Daoy (cell line): ENCODE measurements around the gene KLRC4. TPM values are rescaled to one million over a fixed set of nuclear protein-coding genes. Genes with fewer than 3 reads are reported as not detected.
"Not testable (repeated sequence)": the region's sequence is repeated elsewhere in the genome, so short reads cannot be mapped to it uniquely, and the experiment has no call there.

ENCODE experiments used
- DNase-seq: peaks from one replicate; pipeline ENCODE4 v3.0.0-alpha.2; 2015; ENCODE audit warnings: low read depth
- total RNA-seq: library from RNA; depleted of rRNA; stranded (reverse); fragments of >200 nt; shearing (Covaris generic); gene quantifications from 2 replicates; pipeline ENCODE4 v1.2.3, GENCODE V29; 2014

KLRC4 gene
- total RNA-seq, 1 experiment from 2014 or later: not detected

GRCh38 chr12:10397296-10397695 lies 12.3 kb downstream of the KLRC4 start:
- no peak for DNase-seq

DNA sequence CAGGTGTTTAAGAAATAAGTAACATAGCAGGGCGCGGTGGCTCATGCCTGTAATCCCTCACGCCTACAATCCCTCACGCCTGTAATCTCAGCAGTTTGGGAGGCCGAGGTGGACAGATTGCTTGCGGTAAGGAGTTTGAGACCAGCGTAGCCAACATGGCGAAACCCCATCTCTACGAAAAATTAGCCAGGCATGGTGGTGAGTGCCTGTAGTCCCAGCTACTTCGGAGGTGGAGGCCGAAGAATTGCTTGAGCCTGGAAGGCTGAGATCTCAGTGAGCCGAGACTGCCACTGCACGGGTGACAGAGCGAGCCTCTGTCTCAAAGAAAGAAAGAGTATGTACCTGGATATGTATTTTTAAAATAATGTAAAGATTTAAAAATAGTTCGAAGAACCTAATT lies 13.4 kb downstream of the KLRC4 start:
- not testable (repeated sequence) for DNase-seq

DNA sequence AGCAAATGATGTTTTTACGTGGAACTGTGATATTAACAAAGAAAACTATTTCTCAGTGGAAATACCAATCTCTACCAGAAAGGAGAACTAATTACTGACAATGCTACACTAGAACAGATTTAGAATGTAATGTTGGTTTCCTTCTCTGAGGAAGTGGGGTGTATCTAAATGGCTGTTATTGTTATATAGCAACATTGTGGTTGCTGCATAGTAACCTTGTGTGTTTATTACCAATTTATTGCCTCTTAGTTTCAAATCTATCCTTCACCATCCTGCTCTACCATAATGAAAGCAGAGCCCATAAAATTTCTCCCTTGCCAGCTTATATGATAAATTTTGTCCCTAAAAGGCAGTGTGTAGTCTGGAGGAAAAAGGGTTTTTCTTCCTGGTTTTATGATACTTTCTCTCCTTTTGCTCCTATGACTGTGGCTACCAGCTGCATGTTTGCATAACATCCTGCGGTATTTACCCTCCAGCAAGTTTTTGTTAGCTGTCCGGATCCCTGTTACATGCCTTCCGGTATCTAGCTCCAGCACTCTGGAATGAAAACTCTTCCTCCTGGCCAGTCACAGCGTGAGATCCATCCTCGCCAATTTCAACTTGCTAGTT lies 14.1 kb downstream of the KLRC4 start:
- DNase-seq: peak; percentile 69

- DNase-seq: not testable (repeated sequence)
These were observed 14.9 kb downstream of the KLRC4 start for GRCh38 chr12:10394531-10395152.

DNA sequence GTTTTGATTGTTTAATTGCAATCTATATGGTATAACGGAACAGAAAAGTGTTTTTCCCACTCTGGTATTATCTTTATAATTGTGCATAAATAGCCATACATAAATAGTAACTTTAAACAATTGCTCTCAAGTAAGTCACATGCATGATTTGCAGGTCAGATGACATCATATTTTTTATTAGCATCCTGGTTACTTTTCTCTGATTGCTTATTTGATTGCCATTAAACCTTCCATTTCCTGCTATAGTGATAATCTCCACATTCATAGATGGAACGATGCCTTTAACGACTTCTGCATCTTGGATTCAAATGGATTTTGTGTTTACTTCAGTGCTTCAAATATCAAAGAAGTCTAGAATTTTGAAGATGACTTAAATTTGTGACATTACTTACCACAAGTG lies 16.3 kb downstream of the KLRC4 start:
- no peak for DNase-seq

DNA sequence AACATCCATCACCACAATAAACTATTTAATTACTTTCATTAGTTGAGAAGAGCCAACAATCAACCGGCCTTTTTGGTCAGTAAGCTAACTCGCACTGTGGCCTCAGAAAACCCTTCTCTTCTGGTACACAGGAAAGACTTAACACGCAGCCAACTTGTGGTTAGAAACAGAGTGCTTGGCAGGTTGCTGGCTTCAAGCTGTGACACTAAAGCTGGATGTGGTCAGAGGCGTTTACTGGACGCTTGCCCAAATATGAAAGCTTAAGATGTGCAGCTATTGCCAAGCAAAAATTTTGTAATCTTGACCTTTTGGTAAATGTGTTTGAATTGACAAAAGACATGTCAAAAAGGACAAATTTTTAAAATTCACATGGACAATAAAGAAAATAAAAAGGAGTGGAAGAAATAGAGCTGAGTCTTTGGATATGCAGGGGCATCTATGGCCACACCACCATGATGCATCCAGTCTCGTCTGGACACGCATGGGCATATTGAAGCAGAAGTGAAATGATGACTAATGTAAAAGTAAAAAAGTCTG lies 17.1 kb downstream of the KLRC4 start:
- DNase-seq: peak; percentile 75

GRCh38 chr12:10390991-10391390 lies 18.6 kb downstream of the KLRC4 start:
- not testable (repeated sequence) for DNase-seq

- no peak for DNase-seq
These were observed 19.7 kb downstream of the KLRC4 start, which contains the start of gene KLRK1 for GRCh38 chr12:10389904-10390303. KLRK1 (minus strand) TSS chr12:10390041; CDS start chr12:10388810, 1,231 bp downstream.

GRCh38 chr12:10388624-10389413 lies 20.7 kb downstream of the KLRC4 start:
- no peak for DNase-seq

DNA sequence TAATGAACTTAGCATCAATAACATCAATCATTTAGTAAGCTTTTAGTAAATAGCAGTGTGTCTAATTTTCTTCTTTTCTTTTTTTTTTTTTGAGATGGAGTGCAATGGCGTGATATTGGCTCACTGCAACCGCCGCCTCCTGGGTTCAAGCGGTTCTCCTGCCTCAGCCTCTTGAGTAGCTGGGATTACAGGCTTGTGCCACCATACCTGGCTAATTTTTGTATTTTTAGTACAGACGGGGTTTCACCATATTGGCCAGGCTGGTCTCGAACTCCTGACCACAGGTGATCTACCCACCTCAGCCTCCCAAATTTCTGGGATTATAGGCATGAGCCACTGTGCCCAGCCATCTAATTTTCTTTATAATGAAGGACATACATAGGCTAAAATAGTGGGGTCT lies 22.1 kb downstream of the KLRC4 start:
- not testable (repeated sequence) for DNase-seq

DNA sequence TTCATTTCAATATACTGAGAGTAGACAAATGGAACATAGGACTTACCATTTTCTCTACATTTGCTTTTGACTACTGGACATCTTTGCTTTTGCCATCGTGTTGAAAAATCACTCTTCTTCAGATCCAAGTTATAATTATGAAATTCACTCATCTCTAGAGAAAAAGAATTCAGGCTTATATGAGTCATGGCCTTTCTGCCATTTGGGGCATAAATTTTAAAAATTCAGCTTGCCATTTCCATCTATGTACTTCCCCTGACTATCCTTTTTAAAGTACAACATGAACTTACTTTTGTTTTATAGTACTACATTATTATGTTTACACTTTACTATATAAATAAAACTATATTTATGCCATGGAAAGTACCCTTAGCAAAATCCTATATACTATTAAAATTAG lies 22.7 kb downstream of the KLRC4 start:
- no peak for DNase-seq

DNA sequence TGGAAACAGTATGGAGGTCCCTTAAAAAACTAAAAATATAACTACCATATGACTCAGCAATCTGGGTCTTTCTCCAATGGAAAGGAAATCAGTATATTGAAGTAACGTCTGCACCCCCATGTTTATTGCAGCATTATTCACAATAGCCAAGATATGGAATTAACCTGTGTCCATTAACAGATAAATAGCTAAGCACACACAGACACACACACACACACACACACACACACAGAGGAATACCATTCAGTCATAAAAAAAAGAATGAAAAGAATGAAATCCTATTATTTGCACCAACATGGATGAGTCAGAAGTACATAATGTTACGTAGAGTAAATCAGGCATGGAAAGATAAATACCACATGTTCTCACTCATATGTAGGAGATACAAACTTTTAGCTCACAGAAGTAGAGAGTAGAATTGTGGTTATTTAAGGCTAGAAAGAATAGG lies 24.4 kb downstream of the KLRC4 start:
- peak; percentile 46 for DNase-seq

DNA sequence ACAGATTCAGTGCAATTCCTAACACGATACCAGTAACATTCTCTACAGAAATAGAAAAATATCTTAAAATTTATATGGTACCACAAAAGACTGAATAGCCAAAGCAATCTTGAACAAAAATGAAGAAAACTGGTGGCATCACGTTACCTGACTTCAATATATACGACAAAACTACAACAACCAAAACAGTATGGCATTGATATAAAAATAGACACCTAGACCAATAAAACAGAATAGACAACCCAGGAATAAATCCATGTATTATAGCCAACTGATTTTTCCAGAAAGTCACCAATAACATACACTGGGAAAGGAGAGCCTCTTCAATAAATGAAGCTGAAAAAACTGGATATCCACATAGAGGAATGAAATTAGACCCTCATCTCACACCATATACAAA lies 25.4 kb downstream of the KLRC4 start:
- DNase-seq: no peak

- DNase-seq: no peak
These were observed 27.5 kb downstream of the KLRC4 start for GRCh38 chr12:10381928-10382628.

DNA sequence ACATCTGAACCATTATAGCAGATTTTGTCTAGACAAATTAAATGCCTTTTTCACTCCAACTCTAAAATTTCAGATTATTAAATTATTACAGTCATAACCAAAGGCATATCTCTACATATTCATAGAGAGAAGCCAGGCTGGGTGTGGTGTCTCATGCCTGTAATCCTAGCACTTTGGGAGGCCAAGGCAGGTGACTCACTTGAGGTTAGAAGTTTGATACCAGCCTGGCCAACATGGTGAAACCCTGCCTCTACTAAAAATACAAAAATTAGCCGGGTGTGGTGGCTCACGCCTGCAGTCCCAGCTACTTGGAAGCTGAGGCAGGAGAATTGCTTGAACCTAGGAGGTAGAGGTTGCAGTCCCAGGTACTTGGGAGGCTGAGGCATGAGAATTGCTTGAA lies 30.8 kb downstream of the KLRC4 start:
- peak; percentile 21 for DNase-seq

GRCh38 chr12:10374624-10375018 lies 34.9 kb downstream of the KLRC4 start:
- no peak for DNase-seq

GRCh38 chr12:10372559-10372958 lies 37.0 kb downstream of the KLRC4 start:
- DNase-seq: no peak

DNA sequence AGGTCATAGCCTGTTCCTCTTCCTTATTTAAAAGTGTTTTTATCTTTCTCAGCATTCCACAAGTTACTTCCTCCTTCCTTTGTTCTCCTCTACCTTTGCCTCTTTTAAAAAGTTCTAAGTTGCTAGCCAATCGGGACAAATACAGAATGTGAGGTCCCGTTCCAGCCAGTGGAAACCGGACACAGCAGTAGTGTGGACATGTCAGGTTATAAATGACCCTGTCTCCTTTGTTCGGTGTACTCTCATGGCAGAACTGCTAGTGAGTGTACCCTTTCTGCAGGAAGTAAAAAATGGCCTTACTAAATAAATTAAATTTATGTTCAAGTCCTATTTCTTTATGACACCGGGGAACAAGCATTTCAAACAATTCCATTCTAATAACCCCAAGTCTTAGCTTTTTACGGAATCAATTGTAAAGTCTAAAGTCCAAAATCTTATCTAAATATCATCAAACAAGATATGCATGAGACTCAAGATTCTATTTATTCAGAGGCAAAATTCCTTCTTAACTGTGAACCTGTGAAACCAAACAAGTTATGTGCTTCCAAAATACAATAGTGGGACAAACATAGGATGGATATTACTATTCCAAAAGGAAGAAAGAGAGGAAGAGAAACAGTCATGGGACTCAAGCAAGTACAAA lies 37.5 kb downstream of the KLRC4 start:
- DNase-seq: not testable (repeated sequence)

GRCh38 chr12:10369557-10370415 lies 39.8 kb downstream of the KLRC4 start:
- DNase-seq: no peak
